ENCODE measurements around the gene TBX21. TPM values are rescaled to one million over a fixed set of nuclear protein-coding genes. Genes with fewer than 3 reads are reported as not detected.

The TBX21 gene
- total RNA-seq, 1 experiment from 2014 or later = 0.20 TPM

GRCh38 chr17:47789611-47790561, 56.9 kb downstream of the TBX21 start:
- intact Hi-C loops (cut with micrococcal nuclease) = loop anchor here (5.0 kb wide), 1 partner anchor 38 kb away; no protein-coding TSS in a partner anchor
- ATAC-seq = peak; percentile 92
- RAD21 ChIA-PET (ENCODE audit: low non-redundant PET in 1 of 2, low total read pairs in 2 of 2, uncharacterized antibody in 2 of 2, unreplicated experiment in 2 of 2) = no interaction called here
- no peaks in the 10 kb centered on the region for H3K9me2 ChIP-seq (ENCODE audit: insufficient read depth)
- H4K20me1 ChIP-seq (ENCODE audit: insufficient read depth) = no peaks in the 10 kb centered on the region
- CTCF ChIA-PET = no interaction called here
- no peak overlapping the region for H2AFZ ChIP-seq (ENCODE audit: low read depth, low read length, poor library complexity, severe bottlenecking)
- H3K79me2 ChIP-seq (ENCODE audit: insufficient read depth, low read length) = no peaks in the 10 kb centered on the region
- H3K36me3 ChIP-seq (ENCODE audit: control insufficient read depth in 1 of 2, insufficient read depth in 2 of 2, low read length in 2 of 2) = no peaks in the 10 kb centered on the region
- no peak overlapping the region for H3K9ac ChIP-seq (ENCODE audit: low read length)
- no peak overlapping the region for H3K27ac ChIP-seq (ENCODE audit: low read depth, low read length)
- no TSS peak for BruUV-seq (replicated peaks)
- H3K4me2 ChIP-seq (ENCODE audit: low read length) = peak overlapping the region; percentile 25
- peak; percentile 56 for TF ChIP-seq RAD21 (IDR thresholded peaks at IDR 0.05; ENCODE audit: low read depth)
- TF ChIP-seq MAX (IDR thresholded peaks at IDR 0.05) = peak; percentile 45; the same call in 1 of the 2 replicates
- TF ChIP-seq ZBTB33 (IDR thresholded peaks at IDR 0.05; ENCODE audit: extremely low read depth, insufficient replicate concordance, low read length) = no peak
- TF ChIP-seq, protein P1, sequence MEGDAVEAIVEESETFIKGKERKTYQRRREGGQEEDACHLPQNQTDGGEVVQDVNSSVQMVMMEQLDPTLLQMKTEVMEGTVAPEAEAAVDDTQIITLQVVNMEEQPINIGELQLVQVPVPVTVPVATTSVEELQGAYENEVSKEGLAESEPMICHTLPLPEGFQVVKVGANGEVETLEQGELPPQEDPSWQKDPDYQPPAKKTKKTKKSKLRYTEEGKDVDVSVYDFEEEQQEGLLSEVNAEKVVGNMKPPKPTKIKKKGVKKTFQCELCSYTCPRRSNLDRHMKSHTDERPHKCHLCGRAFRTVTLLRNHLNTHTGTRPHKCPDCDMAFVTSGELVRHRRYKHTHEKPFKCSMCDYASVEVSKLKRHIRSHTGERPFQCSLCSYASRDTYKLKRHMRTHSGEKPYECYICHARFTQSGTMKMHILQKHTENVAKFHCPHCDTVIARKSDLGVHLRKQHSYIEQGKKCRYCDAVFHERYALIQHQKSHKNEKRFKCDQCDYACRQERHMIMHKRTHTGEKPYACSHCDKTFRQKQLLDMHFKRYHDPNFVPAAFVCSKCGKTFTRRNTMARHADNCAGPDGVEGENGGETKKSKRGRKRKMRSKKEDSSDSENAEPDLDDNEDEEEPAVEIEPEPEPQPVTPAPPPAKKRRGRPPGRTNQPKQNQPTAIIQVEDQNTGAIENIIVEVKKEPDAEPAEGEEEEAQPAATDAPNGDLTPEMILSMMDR (IDR thresholded peaks at IDR 0.05 in 2 of 3, conservative IDR thresholded peaks at IDR 0.05 in 1 of 3; ENCODE audit: borderline replicate concordance in 1 of 3, insufficient read depth in 1 of 3, low read depth in 2 of 3, low read length in 2 of 3) = peak in 2 of 3 experiments; percentile 39 to 42; a peak in 4 of 6 replicates
- no peaks in the 10 kb centered on the region for H3K9me3 ChIP-seq (ENCODE audit: control insufficient read depth in 1 of 2, insufficient read depth in 1 of 2, low read depth in 1 of 2, low read length in 2 of 2)
- no peak for DNase-seq (ENCODE audit: low read depth, low spot score)
- peaks cover 0 to 4% of the 10 kb centered on the region in 2 experiments; a peak in 1 of 4 replicates for H3K4me1 ChIP-seq (ENCODE audit: control insufficient read depth in 1 of 2, insufficient read depth in 2 of 2, low read length in 2 of 2)
- no peak overlapping the region for H3K4me3 ChIP-seq (replicated peaks in 1 of 2; ENCODE audit: low read depth in 1 of 2, low read length in 2 of 2)
- POLR2A ChIA-PET = interaction anchor here (0.7 kb wide), 1 partner anchor 12 kb away, joined by 3 read pairs; no protein-coding TSS in a partner anchor
- peaks cover 55% of the 10 kb centered on the region for H3K27me3 ChIP-seq (ENCODE audit: insufficient read depth, low read length)
